ENCODE results near the gene ELF2.
"Not testable (repeated sequence)": the region's sequence is repeated elsewhere in the genome, so short reads cannot be mapped to it uniquely, and the experiment has no call there.

ELF2 gene

DNA sequence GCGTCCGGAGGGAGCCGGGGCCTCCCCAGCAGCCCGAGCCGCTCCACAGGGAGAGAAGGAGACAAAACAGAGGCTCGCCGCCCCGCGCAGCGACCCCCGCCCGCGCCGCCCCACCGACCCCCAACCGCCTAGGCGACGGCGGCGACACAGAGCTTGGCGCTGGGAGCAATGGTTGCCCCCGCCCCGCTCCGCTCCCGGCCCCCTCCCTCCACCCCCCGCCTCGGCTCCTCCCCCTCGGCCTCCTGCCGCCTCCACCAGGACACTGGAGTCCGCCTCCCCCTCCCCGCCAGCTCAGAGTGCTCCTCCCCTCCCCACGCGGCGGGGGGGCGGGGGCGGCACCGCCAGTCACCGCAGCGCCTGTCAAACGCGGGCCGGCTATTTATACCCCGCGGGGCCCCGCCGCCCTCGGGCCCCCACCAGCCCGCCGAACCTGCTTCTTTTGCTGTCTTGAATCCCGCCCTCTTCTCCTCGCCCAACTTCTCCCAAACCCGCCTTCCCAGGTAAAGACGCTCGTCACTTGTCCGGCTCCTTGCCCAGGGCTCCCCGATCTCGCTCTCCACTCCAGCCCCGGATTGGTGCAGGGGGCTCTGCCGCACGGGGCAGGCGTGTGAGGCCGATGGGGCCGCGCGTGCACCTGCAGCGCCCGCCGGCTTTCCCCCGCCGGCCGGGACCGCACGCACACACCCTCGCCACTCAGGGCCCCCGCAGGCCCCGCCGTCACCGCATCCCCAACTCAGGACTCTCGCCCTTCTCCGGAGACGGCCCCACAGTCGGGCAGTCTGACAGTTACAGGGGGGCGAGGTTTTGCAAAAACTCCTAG is at the start of gene ELF2:
ELF2 (minus strand) TSS at position 170 of the 820 bp plus-strand sequence. CDS start 39,517 bp downstream, outside the sequence.
- DNase-seq: peak; percentile 88 to 93

- no peak for DNase-seq
Observed at GRCh38 chr4:139223682-139224317, 46.8 kb upstream of the ELF2 start.

- DNase-seq: no peak
Observed at GRCh38 chr4:139222215-139222614, 45.2 kb upstream of the ELF2 start.

DNA sequence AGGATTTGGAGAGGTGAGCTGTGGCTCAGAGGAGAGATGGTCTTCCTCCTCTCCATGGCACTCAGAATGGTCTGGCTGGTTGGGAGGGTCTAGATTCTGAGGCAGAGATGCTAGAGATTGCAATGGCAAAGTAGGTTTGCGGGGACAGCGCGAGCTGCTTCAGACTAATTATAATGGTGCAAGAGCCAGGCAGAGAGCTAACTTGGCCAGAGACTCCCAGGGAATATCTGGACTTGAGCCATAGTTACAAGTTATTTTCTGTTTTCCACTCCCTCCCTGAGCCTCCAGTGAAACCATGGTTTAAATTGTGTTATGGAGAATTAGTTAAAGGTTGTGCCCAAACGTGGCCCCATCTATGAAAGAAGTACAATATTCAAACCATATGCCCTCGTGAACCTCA is 44.7 kb upstream of the ELF2 start:
- no peak for DNase-seq

DNA sequence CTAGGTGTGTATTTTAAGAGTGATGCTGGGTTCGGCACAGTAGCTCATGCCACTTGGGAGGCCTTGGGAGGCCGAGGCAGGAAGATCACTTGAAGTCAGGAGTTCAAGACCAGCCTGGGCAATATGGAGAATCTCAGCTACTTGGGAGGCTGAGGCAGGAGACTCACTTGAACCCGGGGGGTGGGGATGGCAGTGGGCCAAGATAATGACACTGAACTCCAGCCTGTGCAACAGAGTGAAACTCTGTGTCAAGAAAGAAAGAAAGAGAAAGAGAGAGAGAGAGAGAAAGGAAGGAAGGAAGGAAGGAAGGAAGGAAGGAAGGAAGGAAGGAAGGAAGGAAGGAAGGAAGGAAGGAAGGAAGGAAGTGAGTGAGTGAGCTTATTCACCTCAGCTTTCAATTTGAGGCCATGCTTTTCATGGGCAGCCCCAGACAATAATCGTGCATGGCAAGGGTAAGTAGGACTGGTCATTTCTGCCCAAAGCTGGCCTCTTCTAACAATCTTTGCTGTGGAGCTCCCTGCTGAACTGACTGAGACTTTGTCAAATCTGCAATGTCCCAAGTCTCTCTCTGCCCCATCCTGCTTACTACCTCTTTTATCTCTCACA is 42.5 kb upstream of the ELF2 start:
- no peak for DNase-seq

- no peak for DNase-seq
Observed at GRCh38 chr4:139214039-139214534, 37.1 kb upstream of the ELF2 start.

DNA sequence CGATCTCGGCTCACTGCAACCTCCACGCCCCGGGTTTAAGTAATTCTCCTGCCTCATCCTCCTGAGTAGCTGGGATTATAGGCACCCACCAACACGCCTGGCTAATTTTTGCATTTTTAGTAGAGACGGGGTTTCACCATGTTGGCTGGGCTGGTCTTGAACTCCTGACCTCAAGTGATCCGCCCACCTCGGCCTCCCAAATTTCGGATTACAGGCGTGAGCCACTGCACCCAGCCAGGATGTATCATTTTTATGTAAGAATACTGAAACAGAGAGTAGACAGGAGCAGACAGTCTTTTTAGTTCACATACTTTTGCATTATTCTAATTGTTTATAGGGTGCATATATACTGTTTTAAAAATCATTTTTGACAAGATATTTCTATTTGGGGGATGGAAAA is 36.6 kb upstream of the ELF2 start:
- DNase-seq: not testable (repeated sequence)

GRCh38 chr4:139212900-139213299 is 35.9 kb upstream of the ELF2 start:
- DNase-seq: no peak

DNA sequence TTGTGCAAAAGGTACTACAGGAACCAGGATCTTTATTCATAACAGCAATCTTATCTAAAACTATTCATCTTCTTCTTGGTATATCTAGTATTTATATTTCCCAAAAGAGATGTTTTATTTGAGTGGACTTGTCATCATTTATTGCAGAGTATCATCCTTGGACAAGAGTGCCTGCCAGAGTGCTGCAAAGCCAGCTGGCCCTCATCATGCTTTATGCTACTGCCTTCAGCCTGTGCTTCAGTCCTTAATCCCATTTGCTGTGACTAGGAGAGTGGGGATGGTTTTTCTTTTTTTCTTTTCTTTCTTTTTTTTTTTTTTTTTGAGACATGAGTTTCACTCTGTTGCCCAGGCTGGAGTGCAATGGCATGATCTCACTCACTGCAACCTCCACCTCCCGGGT is 33.5 kb upstream of the ELF2 start:
- DNase-seq: no peak

- no peak for DNase-seq
Observed at GRCh38 chr4:139209470-139210063, 32.5 kb upstream of the ELF2 start.

GRCh38 chr4:139208404-139208945 is 31.5 kb upstream of the ELF2 start:
- DNase-seq: no peak

- no peak for DNase-seq
Observed at GRCh38 chr4:139207873-139208403, 30.9 kb upstream of the ELF2 start.

GRCh38 chr4:139207247-139207646 is 30.2 kb upstream of the ELF2 start:
- no peak for DNase-seq

GRCh38 chr4:139202991-139203390 is 26.0 kb upstream of the ELF2 start:
- DNase-seq: no peak

- DNase-seq: no peak
Observed at GRCh38 chr4:139200506-139200905, 23.5 kb upstream of the ELF2 start.

DNA sequence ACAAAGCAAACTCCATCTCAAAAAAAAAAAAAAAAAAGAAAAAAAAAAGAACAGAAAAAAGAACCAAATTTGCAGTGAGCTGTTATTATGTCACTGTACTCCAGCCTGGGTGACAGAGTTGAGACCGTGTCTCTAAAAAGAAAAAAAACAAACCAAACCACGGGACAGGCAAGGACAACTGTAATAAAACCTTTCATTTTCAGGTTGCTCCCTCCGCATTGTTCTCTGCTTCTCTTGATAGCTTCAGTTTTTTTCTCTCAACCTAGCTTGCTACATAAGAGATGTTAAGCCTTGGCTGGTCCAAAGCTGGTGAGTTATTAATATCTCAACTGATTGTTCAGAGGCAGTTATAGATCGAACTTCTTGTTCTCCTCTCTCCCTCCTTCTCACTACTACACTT is 23.1 kb upstream of the ELF2 start:
- DNase-seq: no peak

GRCh38 chr4:139197214-139197613 is 20.2 kb upstream of the ELF2 start:
- not testable (repeated sequence) for DNase-seq

DNA sequence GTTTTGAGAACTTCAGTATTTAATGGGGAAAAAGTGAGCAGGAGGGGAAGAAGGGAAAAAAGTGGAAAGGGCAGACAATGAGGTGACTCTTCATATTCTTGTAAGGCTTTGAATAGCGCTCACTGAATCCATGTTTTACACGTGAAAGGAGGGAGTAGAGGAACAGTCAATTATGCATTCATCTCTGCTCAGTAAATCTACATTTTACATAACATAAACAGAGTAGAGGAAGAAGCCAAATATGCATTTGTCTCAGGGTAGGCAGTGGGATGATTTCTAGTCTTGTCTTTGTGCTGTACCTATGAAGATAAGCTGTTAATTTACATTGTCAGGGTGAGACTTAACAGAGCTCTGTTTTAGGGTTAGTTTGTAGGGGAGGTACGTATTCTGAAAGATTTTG is 19.4 kb upstream of the ELF2 start:
- DNase-seq: no peak

- no peak for DNase-seq
Observed at GRCh38 chr4:139191373-139191772, 14.4 kb upstream of the ELF2 start.

DNA sequence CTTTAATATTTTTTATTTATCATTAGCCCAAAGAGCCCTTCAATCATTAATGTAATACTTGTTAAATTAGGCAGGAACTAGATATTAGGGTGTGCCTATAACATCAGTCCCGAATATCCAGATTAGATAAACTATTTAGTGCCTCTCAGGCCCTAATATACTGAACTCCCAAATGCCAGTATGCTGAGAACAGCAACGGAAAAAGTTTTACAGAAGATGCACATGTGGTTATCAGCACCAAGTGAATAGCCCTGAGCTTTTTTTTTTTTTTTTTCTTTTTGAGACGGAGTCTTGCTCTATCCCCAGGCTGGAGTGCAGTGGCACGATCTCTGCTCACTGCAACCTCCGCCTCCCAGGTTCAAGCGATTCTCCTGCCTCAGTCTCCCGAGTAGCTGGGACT is 13.0 kb upstream of the ELF2 start:
- no peak for DNase-seq

GRCh38 chr4:139189417-139189749 is 12.4 kb upstream of the ELF2 start:
- no peak for DNase-seq

GRCh38 chr4:139188648-139189416 is 11.8 kb upstream of the ELF2 start:
- no peak for DNase-seq
